Heart left ventricle (tissue), 13 donors: Measurements from ENCODE around the gene RFX7.

Experiments
- CTCF ChIP-seq, 12 donors: fragments of 200-600 bp; sonication (generic) in 4 of 12; IDR thresholded peaks; one replicate each; pipeline versions ENCODE4 v1.5.0 to v1.8.0; 2018 to 2022; ENCODE audit warnings: antibody characterized with exemption in 12 of 12, mild to moderate bottlenecking in 5 of 12
- POLR2A ChIP-seq, 2 donors: fragments of 450-650 bp; IDR thresholded peaks; one replicate each; pipeline ENCODE4 v1.6.1; 2017; ENCODE audit warnings: antibody characterized with exemption in 2 of 2, mild to moderate bottlenecking in 2 of 2, moderate library complexity in 2 of 2
- donor health status: ischemic (EF 13 %, LVEDD 7.1; RV severe dilation, severe dysfunction).
- donor health status: DM: no; HTN: yes; CAD: no.
- donor health status: DM: no; HTN: no; CAD: no.
- donor health status: ischemic (EF 25% LVEDD 6.9; RV normal size, moderate dysfunction).
- donor health status: ischemic (EF 25% LVEDD 5.7; RV mildly dilated, moderate dysfunction).
- donor health status: ischemic (EF 35%, LVEDD 5.7; RV mildly dilated, moderate dysfunction).
- donor health status: nonischemic (EF 11% LVEDD 7.7; RV severe dilation, severe dysfunction).
- donor health status: DM: yes; HTN: yes; CAD: no.
- donor health status: PGD.
- donor health status: ischemic (EF 29% LVEDD 5.4; RV normal size, mild dysfunction).
- donor health status: nonischemic (EF 23%, LVEDD 6.1; RV moderate dilation, normal function).

GRCh38 chr15:56099311-56099710 lies 144.4 kb downstream of the RFX7 start:
- TF ChIP-seq CTCF (IDR thresholded peaks at IDR 0.05), result no peak
- no peak for TF ChIP-seq POLR2A (IDR thresholded peaks at IDR 0.05)
